Stimulated activated naive CD8-positive, alpha-beta T cell treated with anti-CD3 and anti-CD28 coated beads, Interleukin-15, Interleukin-2, amounts not matched to agents 100 ng/mL and 50 ng/mL, for 24 hours (primary cell): Measurements from ENCODE around the gene ZNF384.

Experiments
- H3K27ac Mint-ChIP-seq: one replicate; pipeline ENCODE4 v1.8.0; 2021; ENCODE audit warnings: mild to moderate bottlenecking, mixed read lengths
- H3K27me3 Mint-ChIP-seq: one replicate; pipeline ENCODE4 v1.8.0; 2021; ENCODE audit warnings: mixed read lengths
- H3K36me3 Mint-ChIP-seq: one replicate; pipeline ENCODE4 v1.8.0; 2021; ENCODE audit warnings: low read depth, mixed read lengths
- H3K4me1 Mint-ChIP-seq: one replicate; pipeline ENCODE4 v1.8.0; 2021; ENCODE audit warnings: low read depth, mixed read lengths
- H3K4me3 Mint-ChIP-seq: one replicate; pipeline ENCODE4 v1.8.0; 2021; ENCODE audit warnings: mild to moderate bottlenecking, mixed read lengths
- H3K9me3 Mint-ChIP-seq: one replicate; pipeline ENCODE4 v1.8.0; 2021; ENCODE audit warnings: mixed read lengths

Gene ZNF384

DNA sequence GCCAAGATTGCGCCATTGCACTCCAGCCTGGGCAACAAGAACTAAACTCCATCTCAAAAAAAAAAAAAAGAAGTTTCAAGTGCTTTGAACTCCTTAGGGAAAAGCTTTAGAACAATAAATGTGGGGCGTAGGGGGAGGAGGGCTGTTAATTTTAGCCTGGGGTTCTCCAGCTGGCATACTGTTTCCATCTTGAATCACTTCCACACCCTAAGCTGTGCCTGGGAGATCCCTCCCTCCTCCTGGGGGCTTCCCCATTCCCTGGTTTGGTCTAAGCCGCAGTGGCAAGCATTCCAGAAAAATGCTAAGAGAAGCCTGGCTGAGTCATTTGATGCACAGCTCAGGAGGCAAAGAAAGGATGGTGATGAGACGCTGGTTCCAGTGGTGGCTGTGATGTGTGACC, 2.3 kb upstream of the ZNF384 start:
- H3K9me3 Mint-ChIP-seq = no peaks in the 10 kb centered on the region
- H3K36me3 Mint-ChIP-seq = peaks cover 17% of the 10 kb centered on the region
- H3K27me3 Mint-ChIP-seq = no peaks in the 10 kb centered on the region
- H3K4me1 Mint-ChIP-seq = peaks cover 48% of the 10 kb centered on the region
- H3K27ac Mint-ChIP-seq = no peak overlapping the region
- H3K4me3 Mint-ChIP-seq = peak overlapping the region; percentile 18

DNA sequence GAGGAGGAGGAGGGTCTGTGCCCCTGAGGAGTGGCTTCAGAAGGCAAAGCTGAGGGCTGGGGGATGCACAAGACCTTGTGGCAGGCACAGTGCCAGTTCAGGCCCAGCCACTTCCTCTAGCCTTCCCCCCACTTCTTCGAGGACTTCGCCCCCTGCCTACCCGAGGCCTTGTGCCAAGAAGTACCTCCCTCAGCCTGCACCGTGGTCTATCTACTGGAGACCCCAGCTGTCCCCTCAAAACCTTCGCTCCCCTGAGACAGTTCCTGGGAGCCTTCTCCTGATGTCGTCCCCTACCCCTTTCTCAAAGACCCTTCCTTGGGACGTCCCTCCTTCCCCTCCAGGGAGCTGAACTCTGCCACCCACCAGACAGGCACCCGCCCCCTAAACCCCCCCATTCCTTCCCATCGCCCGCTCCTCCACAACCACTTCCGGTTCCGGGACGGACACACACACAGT, 604 bp downstream of the ZNF384 start:
- H3K9me3 Mint-ChIP-seq = no peaks in the 10 kb centered on the region
- peak overlapping the region; percentile 98 for H3K4me3 Mint-ChIP-seq
- H3K36me3 Mint-ChIP-seq = peaks cover 35% of the 10 kb centered on the region
- H3K4me1 Mint-ChIP-seq = peaks cover 64% of the 10 kb centered on the region
- H3K27me3 Mint-ChIP-seq = no peaks in the 10 kb centered on the region
- H3K27ac Mint-ChIP-seq = peak overlapping the region; percentile 93

DNA sequence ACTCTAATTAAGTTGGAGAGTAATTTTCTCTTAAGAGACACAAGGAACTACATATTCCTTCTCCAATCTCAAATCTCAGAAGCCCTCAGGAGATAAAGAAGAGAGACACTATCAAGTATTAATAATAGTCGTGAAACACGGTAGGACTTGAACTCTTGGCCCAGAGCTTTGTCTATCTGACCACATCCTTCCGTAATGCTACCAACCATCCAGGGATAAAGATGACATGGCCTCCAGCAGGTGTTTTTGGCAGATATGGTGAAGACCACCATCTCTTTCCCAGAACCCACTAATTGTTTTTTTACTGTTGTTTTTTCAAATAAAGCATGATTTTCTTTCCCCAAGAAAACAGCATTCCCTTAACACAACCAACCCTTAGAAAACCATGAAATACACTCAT, 3.4 kb downstream of the ZNF384 start:
- H3K4me1 Mint-ChIP-seq = peaks cover 59% of the 10 kb centered on the region
- no peaks in the 10 kb centered on the region for H3K9me3 Mint-ChIP-seq
- H3K4me3 Mint-ChIP-seq = no peak overlapping the region
- no peaks in the 10 kb centered on the region for H3K27me3 Mint-ChIP-seq
- H3K36me3 Mint-ChIP-seq = peaks cover 51% of the 10 kb centered on the region
- H3K27ac Mint-ChIP-seq = peak overlapping the region; percentile 93

DNA sequence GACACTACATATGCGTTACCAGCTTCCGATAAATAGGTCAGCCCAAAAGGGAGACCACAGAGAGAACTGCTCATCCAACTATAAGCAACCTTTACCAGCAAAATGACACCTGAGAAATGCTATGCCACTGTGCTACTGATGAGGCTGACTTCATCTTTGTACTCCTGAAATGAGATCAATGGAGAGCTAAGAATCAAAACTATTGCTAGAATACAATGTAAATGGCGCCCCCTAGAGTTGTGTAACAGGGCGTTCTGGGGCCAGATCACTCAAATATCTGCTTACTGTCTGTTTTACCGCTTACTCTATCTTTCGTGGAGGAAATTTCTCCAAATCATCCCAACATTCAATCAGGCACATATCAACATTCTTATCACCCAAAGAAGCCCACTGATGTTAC, 4.6 kb downstream of the ZNF384 start:
- Mint-ChIP-seq H3K27ac (peak overlapping the region; percentile 5), H3K9me3 (no peaks in the 10 kb centered on the region), H3K4me3 (no peak overlapping the region), H3K4me1 (peaks cover 49% of the 10 kb centered on the region), H3K36me3 (peaks cover 57% of the 10 kb centered on the region), H3K27me3 (no peaks in the 10 kb centered on the region)

DNA sequence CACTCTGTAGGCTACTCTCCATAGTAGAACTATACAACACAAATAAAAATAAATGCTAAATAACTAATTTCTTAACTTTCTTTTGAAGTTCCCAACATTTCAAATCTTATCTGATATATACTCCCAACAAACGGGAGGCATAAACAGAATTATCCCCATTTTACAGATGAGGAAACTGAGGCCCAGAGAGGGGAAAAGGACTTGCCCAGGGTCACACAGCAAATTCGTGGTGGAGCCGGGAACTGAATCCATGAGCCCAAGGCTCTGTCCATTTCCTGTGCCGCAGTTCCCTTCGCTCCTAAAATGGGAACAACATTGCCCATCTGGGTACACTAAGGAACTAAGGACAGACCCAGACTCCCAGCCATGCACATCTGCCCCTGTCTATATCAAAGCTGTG, 12.2 kb downstream of the ZNF384 start:
- peaks cover 82% of the 10 kb centered on the region for H3K36me3 Mint-ChIP-seq
- no peak overlapping the region for H3K27ac Mint-ChIP-seq
- H3K9me3 Mint-ChIP-seq = no peaks in the 10 kb centered on the region

DNA sequence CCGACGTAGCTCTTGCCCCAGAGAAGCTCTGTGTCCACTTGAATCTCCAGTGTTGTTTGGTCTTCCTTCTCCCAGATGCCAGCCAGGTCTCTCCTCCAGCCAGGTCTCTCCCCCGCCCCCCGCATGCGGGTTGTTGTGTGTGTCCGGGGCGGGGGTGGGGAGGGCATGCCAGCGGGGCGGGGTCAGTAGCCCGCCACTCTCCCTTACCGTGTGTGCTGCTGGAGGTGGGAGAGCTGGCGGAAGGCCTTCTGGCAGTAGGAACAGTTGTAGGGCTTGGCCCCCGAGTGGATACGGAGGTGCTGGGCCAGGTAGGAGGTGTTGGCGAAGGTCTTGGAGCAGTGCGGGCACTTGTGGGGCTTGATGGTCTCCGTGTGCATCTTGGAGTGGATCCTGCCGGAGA, 17.0 kb downstream of the ZNF384 start:
- no peak overlapping the region for H3K27ac Mint-ChIP-seq
- H3K36me3 Mint-ChIP-seq = peaks cover 86% of the 10 kb centered on the region
- H3K4me3 Mint-ChIP-seq = no peak overlapping the region
- H3K4me1 Mint-ChIP-seq = no peaks in the 10 kb centered on the region
- H3K9me3 Mint-ChIP-seq = no peaks in the 10 kb centered on the region
- no peaks in the 10 kb centered on the region for H3K27me3 Mint-ChIP-seq

More for the DNA sequence above, 12.2 kb downstream of the ZNF384 start:
- H3K27me3 Mint-ChIP-seq = no peaks in the 10 kb centered on the region
- H3K4me1 Mint-ChIP-seq = no peaks in the 10 kb centered on the region
- no peak overlapping the region for H3K4me3 Mint-ChIP-seq

DNA sequence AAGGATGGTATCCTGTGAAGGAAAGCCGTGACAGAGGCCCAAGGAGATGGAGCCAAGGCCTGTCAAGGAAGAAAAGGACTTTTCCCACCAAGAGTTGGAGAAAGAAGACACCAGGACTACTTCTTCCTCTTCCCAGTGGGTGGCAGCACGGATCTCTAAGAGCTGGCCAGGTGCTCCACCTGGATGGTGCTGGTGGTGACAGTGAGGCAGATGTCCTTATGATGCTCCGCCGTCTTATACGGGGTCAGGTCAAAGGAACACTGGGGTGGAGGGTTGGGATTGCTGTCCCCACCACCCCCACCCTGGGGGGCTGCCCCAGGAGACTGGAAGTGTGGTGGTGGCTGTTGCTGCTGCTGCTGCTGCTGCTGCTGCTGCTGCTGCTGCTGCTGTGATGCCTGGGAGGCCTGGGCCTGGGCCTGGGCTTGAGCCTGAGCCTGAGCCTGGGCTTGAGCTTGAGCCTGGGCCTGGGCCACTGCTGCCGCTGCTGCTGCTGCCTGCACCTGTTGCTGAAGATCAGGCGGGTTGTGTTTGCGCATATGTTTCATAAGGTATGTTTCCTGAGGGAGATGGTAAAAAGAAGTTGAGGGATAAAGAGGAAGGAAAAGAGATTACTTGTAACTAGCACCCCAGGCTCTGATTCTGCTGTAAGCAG, 21.5 kb downstream of the ZNF384 start:
- Mint-ChIP-seq H3K36me3 (peaks cover 60% of the 10 kb centered on the region), H3K9me3 (no peaks in the 10 kb centered on the region), H3K27ac (no peak overlapping the region), H3K4me1 (peaks cover 15% of the 10 kb centered on the region), H3K27me3 (no peaks in the 10 kb centered on the region), H3K4me3 (no peak overlapping the region)

DNA sequence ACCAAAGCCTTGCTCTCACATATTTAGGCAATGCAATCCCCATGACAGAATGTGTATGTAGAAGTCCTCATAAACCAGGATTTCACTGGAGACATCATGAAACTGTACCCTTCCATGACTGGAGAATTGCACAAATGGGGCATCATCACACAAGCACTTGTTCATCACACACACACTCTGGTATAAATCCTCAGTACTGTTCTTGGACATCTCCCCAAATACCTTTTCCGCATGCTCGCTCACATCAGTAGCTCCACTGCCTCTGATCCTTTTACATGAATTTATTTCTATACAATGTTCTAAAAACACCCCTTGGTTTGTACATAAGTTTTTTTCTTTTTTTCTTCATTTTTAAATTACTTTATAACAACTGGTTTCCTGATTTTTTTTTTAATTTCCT, 23.0 kb downstream of the ZNF384 start:
- no peak overlapping the region for H3K27ac Mint-ChIP-seq
- no peaks in the 10 kb centered on the region for H3K27me3 Mint-ChIP-seq
- H3K4me3 Mint-ChIP-seq = no peak overlapping the region
- H3K36me3 Mint-ChIP-seq = peaks cover 45% of the 10 kb centered on the region
- H3K9me3 Mint-ChIP-seq = no peaks in the 10 kb centered on the region
- peaks cover 25% of the 10 kb centered on the region for H3K4me1 Mint-ChIP-seq

DNA sequence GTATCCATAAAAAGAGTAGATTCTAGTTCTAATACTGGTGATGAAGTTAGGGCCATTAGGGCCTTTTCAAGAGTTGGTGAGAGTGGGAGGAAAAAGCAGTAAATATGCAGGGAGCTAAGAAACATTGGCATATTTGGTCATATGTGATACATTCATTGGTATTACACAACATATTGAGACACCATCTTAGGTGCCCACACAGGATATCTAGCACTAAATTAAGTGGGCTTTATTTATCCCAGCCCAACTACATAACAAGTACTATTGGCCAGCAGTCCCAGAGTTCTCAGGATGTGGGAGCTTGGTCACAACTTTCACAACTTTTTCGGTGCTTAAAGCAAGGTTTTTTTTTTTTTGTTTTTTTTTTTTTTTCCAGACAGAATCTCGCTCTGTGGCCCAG, 24.3 kb downstream of the ZNF384 start:
- H3K9me3 Mint-ChIP-seq = no peaks in the 10 kb centered on the region
- H3K27me3 Mint-ChIP-seq = no peaks in the 10 kb centered on the region
- peaks cover 25% of the 10 kb centered on the region for H3K4me1 Mint-ChIP-seq
- H3K36me3 Mint-ChIP-seq = peaks cover 33% of the 10 kb centered on the region
- H3K4me3 Mint-ChIP-seq = no peak overlapping the region
- H3K27ac Mint-ChIP-seq = no peak overlapping the region

DNA sequence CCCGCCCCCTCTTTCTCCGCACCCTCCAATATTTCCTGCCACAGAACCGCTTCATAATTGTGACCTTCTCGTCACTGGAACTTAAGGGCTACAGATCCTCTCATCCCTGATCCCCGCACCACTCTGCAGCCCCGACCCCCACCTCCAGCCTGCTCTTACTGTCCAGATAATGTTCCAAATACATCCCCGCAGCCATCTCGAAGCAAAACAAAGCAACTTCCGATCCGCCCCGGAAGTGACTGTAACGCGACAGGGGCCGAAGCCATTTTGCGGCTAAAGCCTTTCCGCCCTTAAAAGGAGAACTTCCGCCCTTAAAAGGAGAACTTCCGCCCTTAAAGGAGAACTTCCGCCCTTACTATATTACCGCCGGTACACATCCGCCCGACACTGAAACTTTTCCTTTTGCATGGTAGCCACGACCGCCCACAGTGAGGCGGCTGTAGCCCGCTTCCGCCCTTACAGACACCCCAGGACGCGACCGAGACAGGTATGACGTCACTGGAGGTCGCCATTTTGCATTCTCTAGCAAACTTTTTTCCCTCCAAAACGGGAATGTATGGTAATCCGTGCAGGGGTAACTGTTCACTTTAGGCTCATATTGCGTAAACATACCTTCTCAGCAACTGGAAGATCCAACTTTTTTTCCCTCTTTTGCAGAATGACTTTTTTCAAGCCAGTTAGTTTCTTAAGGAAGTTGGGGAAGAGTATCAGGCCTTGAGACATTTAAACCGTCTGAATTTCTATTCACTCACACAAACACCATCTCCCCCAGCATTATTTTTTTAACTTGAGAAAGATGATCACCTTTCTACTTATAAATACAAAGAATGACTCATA, 26.1 kb downstream of the ZNF384 start, which contains the start of gene ING4:
Gene ING4, minus strand, starts transcription at position 214 of the 837 bp plus-strand sequence. Its CDS starts 18 bp downstream, at position 196.
- Mint-ChIP-seq H3K27ac (peak within 1 kb of the TSS; percentile 94), H3K36me3 (peaks cover 25% of the 10 kb centered on the region)

DNA sequence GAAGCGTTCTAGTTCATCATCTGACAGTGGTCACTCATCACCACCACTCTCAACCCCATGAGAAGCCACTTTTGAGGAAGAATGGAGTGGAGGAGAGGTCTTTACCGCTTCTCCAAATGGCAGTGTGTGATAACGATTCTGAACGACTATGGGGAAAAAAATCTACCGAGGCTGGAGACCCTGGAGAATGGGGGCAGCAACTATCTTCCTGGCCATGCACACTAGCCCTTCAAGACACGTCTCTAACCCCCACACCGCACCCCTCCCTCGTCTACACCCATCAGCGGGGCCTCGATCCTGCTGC, 26.6 kb downstream of the ZNF384 start:
- peak overlapping the region; percentile 97 for H3K4me3 Mint-ChIP-seq
- no peaks in the 10 kb centered on the region for H3K9me3 Mint-ChIP-seq
- peak overlapping the region; percentile 94 for H3K27ac Mint-ChIP-seq
- H3K36me3 Mint-ChIP-seq = peaks cover 20% of the 10 kb centered on the region
- peaks cover 30% of the 10 kb centered on the region for H3K4me1 Mint-ChIP-seq
- no peaks in the 10 kb centered on the region for H3K27me3 Mint-ChIP-seq

More for the DNA sequence above, 26.1 kb downstream of the ZNF384 start, which contains the start of gene ING4:
- Mint-ChIP-seq H3K4me3 (peak within 1 kb of the TSS; percentile 97), H3K4me1 (peaks cover 30% of the 10 kb centered on the region), H3K27me3 (no peaks in the 10 kb centered on the region), H3K9me3 (no peaks in the 10 kb centered on the region)

DNA sequence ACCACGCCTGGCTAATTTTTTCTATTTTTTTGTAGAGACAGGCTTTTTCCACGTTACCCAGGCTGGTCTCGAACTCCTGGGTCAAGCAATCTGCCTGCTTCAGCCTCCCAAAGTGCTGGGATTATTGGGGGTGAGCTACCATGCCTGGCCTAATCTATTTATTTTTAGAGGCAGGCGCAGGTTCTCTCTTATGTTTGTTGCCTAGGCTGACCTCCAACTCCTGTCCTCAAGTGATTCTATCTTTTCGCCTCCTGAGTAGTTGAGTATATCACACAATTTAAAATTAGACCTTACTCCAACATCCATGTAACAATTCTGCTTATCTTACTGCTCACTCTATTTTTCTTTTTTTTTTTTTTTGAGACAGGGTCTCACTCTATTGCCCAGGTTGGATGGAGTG, 35.2 kb downstream of the ZNF384 start:
- Mint-ChIP-seq H3K27ac (no peak overlapping the region), H3K27me3 (no peaks in the 10 kb centered on the region), H3K36me3 (peaks cover 27% of the 10 kb centered on the region)

DNA sequence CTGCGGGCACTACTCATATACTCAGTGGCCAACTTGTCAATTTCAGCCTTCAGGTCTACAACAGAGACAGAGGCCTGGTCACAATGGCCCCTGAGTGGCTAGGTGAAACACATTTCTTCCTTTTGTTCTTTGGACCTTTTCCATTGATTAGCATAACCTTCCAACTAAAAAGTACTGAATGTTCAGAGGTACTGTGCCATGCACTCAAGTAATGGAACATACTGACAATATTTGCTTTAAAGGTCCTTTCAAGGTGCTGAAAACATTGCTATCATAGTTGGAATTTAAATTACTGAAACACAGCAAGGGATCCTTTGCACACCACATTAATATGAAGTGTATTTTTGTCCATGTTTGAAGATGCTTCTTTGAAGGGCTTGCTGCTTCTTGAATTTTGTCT, 35.8 kb downstream of the ZNF384 start:
- Mint-ChIP-seq H3K4me3 (no peak overlapping the region), H3K4me1 (no peaks in the 10 kb centered on the region), H3K36me3 (peaks cover 21% of the 10 kb centered on the region), H3K27ac (no peak overlapping the region), H3K9me3 (no peaks in the 10 kb centered on the region), H3K27me3 (no peaks in the 10 kb centered on the region)

More for the DNA sequence above, 35.2 kb downstream of the ZNF384 start:
- no peaks in the 10 kb centered on the region for H3K9me3 Mint-ChIP-seq
- peaks cover 5% of the 10 kb centered on the region for H3K4me1 Mint-ChIP-seq
- no peak overlapping the region for H3K4me3 Mint-ChIP-seq

DNA sequence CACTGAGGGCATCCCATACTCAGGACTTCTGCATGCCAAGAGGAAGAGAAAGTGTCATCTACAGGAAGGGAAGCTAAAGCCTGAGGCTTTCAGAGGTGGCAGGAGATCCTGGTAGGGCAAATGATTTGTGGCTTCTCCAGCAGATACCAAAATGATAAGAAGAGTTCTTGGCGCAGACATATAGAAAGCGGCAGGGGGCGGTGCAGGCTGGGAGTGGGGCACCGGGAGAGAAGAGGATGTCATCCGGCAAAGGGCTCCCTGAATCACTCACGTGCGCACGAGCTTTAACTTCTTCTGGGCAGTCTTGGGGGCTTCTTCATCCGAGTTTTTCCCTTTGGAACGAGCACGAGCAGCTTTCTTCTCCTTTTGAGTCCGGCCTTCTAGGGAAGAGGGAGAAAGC, 36.8 kb downstream of the ZNF384 start:
- H3K27me3 Mint-ChIP-seq = no peaks in the 10 kb centered on the region
- H3K9me3 Mint-ChIP-seq = no peaks in the 10 kb centered on the region
- no peaks in the 10 kb centered on the region for H3K4me1 Mint-ChIP-seq
- H3K27ac Mint-ChIP-seq = no peak overlapping the region
- no peak overlapping the region for H3K4me3 Mint-ChIP-seq
- peaks cover 26% of the 10 kb centered on the region for H3K36me3 Mint-ChIP-seq

DNA sequence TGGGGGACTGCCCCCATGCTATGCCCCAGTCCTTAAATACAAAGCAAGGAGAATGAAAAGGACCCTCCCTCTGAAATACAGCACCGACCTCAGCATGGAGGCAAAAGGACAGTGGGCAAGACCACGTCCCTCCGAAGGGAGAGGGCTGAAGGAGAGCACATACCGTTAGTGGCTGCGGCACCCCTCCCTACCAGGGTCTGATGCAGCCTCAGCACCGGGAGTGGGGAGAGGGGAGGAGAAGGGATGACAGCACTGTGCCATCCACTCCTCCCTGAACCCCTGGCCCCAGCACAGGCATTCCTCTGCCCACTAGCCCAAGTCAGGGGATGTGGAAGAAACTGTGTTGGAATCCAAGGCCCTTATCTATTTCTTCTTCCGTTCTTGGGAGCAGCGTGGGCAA, 38.3 kb downstream of the ZNF384 start:
- no peaks in the 10 kb centered on the region for H3K27me3 Mint-ChIP-seq
- no peak overlapping the region for H3K4me3 Mint-ChIP-seq
- no peaks in the 10 kb centered on the region for H3K9me3 Mint-ChIP-seq
- H3K36me3 Mint-ChIP-seq = peaks cover 30% of the 10 kb centered on the region
- no peak overlapping the region for H3K27ac Mint-ChIP-seq
- peaks cover 11% of the 10 kb centered on the region for H3K4me1 Mint-ChIP-seq
